HepG2 (cell line): ENCODE results near the gene RHBG. TPM values are rescaled to one million over a fixed set of nuclear protein-coding genes. Genes with fewer than 3 reads are reported as not detected.

ENCODE experiments used
- ATAC-seq: fragments of 200-7000 bp; cut with Tn5 transposase; 3 replicates; pipeline ENCODE4 v1.9.1; 2020; ENCODE audit warnings: mild to moderate bottlenecking, moderate library complexity
- BruUV-seq: library from RNA; stranded (reverse); fragments of 400-500 nt; replicated peaks from 2 replicates; lab custom pipeline; 2021; lab: Mats Ljungman, UMichigan
- CTCF ChIA-PET: fragments of 300-600 bp; formaldehyde crosslinking; extraction: SDS; loops from one replicate; lab custom pipeline; 2021; ENCODE audit warnings: low total read pairs, inconsistent platforms, low intra/inter-chr PET ratio; lab: Yijun Ruan, JAX
- POLR2A ChIA-PET: fragments of 350-600 bp; sonication (Branson Sonifier 250); formaldehyde crosslinking; loops from one replicate; lab custom pipeline; 2020; ENCODE audit warnings: antibody characterized with exemption, inconsistent platforms; lab: Yijun Ruan, JAX
- DNase-seq: peaks from one replicate; pipeline ENCODE4 v3.0.0-alpha.2; 2015; ENCODE audit warnings: low spot score
- FAIRE-seq: peaks from 3 replicates; lab custom pipeline; 2011; peaks lifted over from hg19 to GRCh38; lab: Jason Lieb, UNC
- H2AFZ ChIP-seq: one replicate; pipeline ENCODE4 v1.6.1; 2011; ENCODE audit warnings: low read length, inconsistent platforms
- H3K27ac ChIP-seq: fragments of 300-600 bp; 3 replicates; pipeline ENCODE4 v1.8.0; 2011; ENCODE audit warnings: mixed run types, mild to moderate bottlenecking, mixed read lengths, low read length, inconsistent platforms; ENCODE audit not compliant: insufficient read depth; ENCODE audit errors: extremely low read length
- H3K27me3 ChIP-seq, 2 experiments: fragments of 200-600 bp in 1 of 2; 2 replicates in 1 of 2; 3 replicates in 1 of 2; pipeline versions ENCODE4 v1.6.0 to v1.8.0; 2011; ENCODE audit warnings: low read length in 2 of 2, mild to moderate bottlenecking in 2 of 2, moderate library complexity in 2 of 2, inconsistent platforms in 1 of 2; ENCODE audit not compliant: insufficient read depth in 2 of 2, control insufficient read depth in 1 of 2
- H3K36me3 ChIP-seq, 2 experiments: fragments of 200-600 bp in 1 of 2; replicated peaks in 1 of 2; 2 replicates in 1 of 2; 3 replicates in 1 of 2; pipeline versions ENCODE4 v1.5.1 to v1.8.0; 2011; ENCODE audit warnings: low read length in 2 of 2, inconsistent platforms in 1 of 2; ENCODE audit not compliant: insufficient read depth in 2 of 2, control insufficient read depth in 1 of 2
- H3K4me1 ChIP-seq: 2 replicates; pipeline ENCODE4 v1.5.1; 2012; ENCODE audit warnings: low read length, inconsistent platforms; ENCODE audit not compliant: insufficient read depth
- H3K4me2 ChIP-seq: 2 replicates; pipeline ENCODE4 v1.6.0; 2011; ENCODE audit warnings: low read depth, low read length, inconsistent platforms
- H3K4me3 ChIP-seq, 3 experiments: fragments of 200-600 bp in 1 of 3; sonication (generic), shearing (Covaris generic) in 1 of 3; replicated peaks in 1 of 3; 2 replicates each; pipeline ENCODE4 v1.5.1; 2011 to 2016; ENCODE audit warnings: low read length in 3 of 3, inconsistent platforms in 2 of 3, low read depth in 2 of 3, mild to moderate bottlenecking in 2 of 3, control low read depth in 1 of 3, mixed read lengths in 1 of 3; ENCODE audit not compliant: insufficient read depth in 1 of 3
- H3K79me2 ChIP-seq: one replicate; pipeline ENCODE4 v1.6.1; 2011; ENCODE audit warnings: low read length, inconsistent platforms; ENCODE audit not compliant: insufficient read depth
- H3K9ac ChIP-seq: 2 replicates; pipeline ENCODE4 v1.6.0; 2011; ENCODE audit warnings: mild to moderate bottlenecking, low read depth, low read length, inconsistent platforms; ENCODE audit not compliant: insufficient read depth
- H3K9me3 ChIP-seq: 2 replicates; pipeline ENCODE4 v1.5.1; 2012; ENCODE audit warnings: mild to moderate bottlenecking, low read length
- H4K20me1 ChIP-seq: 2 replicates; pipeline ENCODE4 v1.6.0; 2011; ENCODE audit warnings: inconsistent platforms, mild to moderate bottlenecking, low read length, moderate library complexity; ENCODE audit not compliant: insufficient read depth
- RXRA ChIP-seq: sonication (generic); formaldehyde crosslinking; IDR thresholded peaks from 2 replicates; pipeline ENCODE4 v1.5.1; 2020; ENCODE audit warnings: missing genetic modification reagents
- ZKSCAN5 ChIP-seq: sonication (generic); formaldehyde crosslinking; IDR thresholded peaks from 2 replicates; pipeline ENCODE4 v1.5.1; 2020; ENCODE audit warnings: mild to moderate bottlenecking, missing genetic modification reagents
- ZNF562 ChIP-seq: sonication (generic); formaldehyde crosslinking; IDR thresholded peaks from 2 replicates; pipeline ENCODE4 v1.8.0; 2022; ENCODE audit warnings: missing genetic modification reagents, borderline replicate concordance
- WGBS: methylation state at CpG from one replicate; pipeline ENCODE4 v1.1.6; 2017; ENCODE audit warnings: low lambda C conversion rate; 5-methylcytosine and 5-hydroxymethylcytosine counted together
- in situ Hi-C: cut with HindIII; loops from 2 replicates; pipeline ENCODE4 v1.10.0; 2017; ENCODE audit warnings: low pct_unique_long_range_greater_than_20kb; ENCODE audit not compliant: extremely low pct_ligation_motif_present
- intact Hi-C: fragments of 100-400 bp; cut with micrococcal nuclease; formaldehyde crosslinking; loops from one replicate; pipeline ENCODE4 v1.10.0; 2022; ENCODE audit not compliant: unreplicated experiment
- polyA plus RNA-seq, 8 experiments: library from polyadenylated mRNA; depleted of rRNA in 3 of 8; stranded (reverse) in 7 of 8; unstranded in 1 of 8; fragments of >200 nt; fragmentation: Illumina TruSeq in 4 of 8; extraction: Trizol in 4 of 8; gene quantifications; 2 replicates each; pipeline versions ENCODE4 v1.2.1 to v1.2.3, GENCODE V29; 2011 to 2016; ENCODE audit warnings: low read depth in 4 of 8, missing spikeins in 1 of 8, mixed read lengths in 1 of 8; ENCODE audit not compliant: insufficient read depth in 1 of 8
- total RNA-seq, 5 experiments: library from RNA; depleted of rRNA; stranded (reverse); fragments of >200 nt; fragmentation: Illumina TruSeq; extraction: Trizol; gene quantifications; 2 replicates each; pipeline ENCODE4 v1.2.3, GENCODE V29; 2016; ENCODE audit warnings: low read depth in 1 of 5
- TF ChIP-seq, protein P1 (sequence below): sonication (generic); formaldehyde crosslinking; IDR thresholded peaks from 2 replicates; pipeline ENCODE4 v1.4.0; 2020; ENCODE audit warnings: missing genetic modification reagents
- TF ChIP-seq, protein P2 (sequence below): sonication (generic); formaldehyde crosslinking; IDR thresholded peaks from 2 replicates; pipeline ENCODE4 v1.9.0; 2021; ENCODE audit warnings: missing genetic modification reagents, borderline replicate concordance
- TF ChIP-seq, protein P3 (sequence below): sonication (generic); formaldehyde crosslinking; IDR thresholded peaks from 2 replicates; pipeline ENCODE4 v1.4.0; 2020; ENCODE audit warnings: missing genetic modification reagents, borderline replicate concordance
- TF ChIP-seq, protein P4 (sequence below), 2 experiments: sonication (generic) in 1 of 2; formaldehyde crosslinking in 1 of 2; IDR thresholded peaks; 2 replicates each; pipeline versions ENCODE4 v1.4.0 to v1.6.1; 2018 to 2020; ENCODE audit warnings: missing genetic modification reagents in 2 of 2, borderline replicate concordance in 1 of 2, low read depth in 1 of 2, mild to moderate bottlenecking in 1 of 2, missing biosample characterization in 1 of 2
- TF ChIP-seq, protein P5 (sequence below): sonication (generic); formaldehyde crosslinking; IDR thresholded peaks from 2 replicates; pipeline ENCODE4 v1.4.0; 2020; ENCODE audit warnings: missing genetic modification reagents
- TF ChIP-seq, protein P6 (sequence below), 2 experiments: sonication (generic) in 1 of 2; formaldehyde crosslinking in 1 of 2; IDR thresholded peaks; 2 replicates each; pipeline versions ENCODE4 v1.5.1 to v1.6.1; 2011 to 2020; ENCODE audit warnings: borderline replicate concordance in 1 of 2, low read depth in 1 of 2, low read length in 1 of 2, mild to moderate bottlenecking in 1 of 2, missing genetic modification reagents in 1 of 2, moderate library complexity in 1 of 2

RHBG gene
- total and polyA plus RNA-seq, 2 of the 13 experiments (the other 11 are each of a cell fraction or from before 2014, with no cell fraction given), result 61.8 to 73.5 TPM

DNA sequence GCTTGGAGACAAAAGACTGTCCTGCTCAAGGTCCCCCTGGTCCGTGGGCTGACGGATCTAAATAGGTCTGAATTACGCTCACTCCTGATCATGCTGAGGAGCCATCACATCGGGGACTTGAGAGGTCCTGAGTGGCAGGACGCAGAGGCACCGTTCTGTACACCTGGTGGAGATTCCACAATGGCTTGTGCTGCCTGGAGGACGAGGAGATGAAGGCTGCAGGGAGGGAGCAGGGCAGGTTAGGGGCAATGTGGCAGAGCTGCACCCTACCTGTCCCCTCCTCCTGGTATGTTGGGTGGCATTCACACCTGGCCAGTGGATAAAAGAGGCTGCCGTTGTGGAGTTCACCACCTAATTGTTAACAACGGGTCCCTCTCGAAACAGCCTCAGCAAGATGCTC, 38.7 kb downstream of the RHBG start (continued):
- TF ChIP-seq RXRA (CRISPR knock-in tag), result no peak
- TF ChIP-seq, protein P1, sequence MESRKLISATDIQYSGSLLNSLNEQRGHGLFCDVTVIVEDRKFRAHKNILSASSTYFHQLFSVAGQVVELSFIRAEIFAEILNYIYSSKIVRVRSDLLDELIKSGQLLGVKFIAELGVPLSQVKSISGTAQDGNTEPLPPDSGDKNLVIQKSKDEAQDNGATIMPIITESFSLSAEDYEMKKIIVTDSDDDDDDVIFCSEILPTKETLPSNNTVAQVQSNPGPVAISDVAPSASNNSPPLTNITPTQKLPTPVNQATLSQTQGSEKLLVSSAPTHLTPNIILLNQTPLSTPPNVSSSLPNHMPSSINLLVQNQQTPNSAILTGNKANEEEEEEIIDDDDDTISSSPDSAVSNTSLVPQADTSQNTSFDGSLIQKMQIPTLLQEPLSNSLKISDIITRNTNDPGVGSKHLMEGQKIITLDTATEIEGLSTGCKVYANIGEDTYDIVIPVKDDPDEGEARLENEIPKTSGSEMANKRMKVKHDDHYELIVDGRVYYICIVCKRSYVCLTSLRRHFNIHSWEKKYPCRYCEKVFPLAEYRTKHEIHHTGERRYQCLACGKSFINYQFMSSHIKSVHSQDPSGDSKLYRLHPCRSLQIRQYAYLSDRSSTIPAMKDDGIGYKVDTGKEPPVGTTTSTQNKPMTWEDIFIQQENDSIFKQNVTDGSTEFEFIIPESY (CRISPR knock-in tag), result no peak
- TF ChIP-seq, protein P2, sequence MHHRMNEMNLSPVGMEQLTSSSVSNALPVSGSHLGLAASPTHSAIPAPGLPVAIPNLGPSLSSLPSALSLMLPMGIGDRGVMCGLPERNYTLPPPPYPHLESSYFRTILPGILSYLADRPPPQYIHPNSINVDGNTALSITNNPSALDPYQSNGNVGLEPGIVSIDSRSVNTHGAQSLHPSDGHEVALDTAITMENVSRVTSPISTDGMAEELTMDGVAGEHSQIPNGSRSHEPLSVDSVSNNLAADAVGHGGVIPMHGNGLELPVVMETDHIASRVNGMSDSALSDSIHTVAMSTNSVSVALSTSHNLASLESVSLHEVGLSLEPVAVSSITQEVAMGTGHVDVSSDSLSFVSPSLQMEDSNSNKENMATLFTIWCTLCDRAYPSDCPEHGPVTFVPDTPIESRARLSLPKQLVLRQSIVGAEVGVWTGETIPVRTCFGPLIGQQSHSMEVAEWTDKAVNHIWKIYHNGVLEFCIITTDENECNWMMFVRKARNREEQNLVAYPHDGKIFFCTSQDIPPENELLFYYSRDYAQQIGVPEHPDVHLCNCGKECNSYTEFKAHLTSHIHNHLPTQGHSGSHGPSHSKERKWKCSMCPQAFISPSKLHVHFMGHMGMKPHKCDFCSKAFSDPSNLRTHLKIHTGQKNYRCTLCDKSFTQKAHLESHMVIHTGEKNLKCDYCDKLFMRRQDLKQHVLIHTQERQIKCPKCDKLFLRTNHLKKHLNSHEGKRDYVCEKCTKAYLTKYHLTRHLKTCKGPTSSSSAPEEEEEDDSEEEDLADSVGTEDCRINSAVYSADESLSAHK, result no peak

DNA sequence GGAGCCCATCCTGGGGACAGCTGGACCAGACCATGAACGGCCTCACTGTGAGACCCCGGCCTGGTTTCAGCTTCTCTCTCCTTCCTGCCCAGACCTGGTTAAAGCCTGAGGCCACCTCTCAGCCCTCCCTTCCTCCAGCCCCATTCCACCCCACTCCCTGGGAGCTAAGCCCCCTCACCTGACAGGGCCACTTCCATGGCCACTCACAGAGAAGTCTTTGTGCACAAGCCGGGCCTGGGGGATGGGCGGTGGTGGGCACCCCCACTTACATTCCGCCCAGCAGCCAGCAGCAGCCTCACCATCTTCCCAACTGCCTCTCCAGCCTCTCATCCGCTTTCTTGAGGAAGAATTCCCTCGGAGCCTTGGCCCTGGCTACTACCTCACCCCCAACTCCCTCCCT, 40.4 kb downstream of the RHBG start:
- no TSS peak for BruUV-seq
- Histone ChIP-seq H3K9me3 (no peaks in the 10 kb centered on the region), H3K27ac (no peak overlapping the region), H3K4me1 (no peaks in the 10 kb centered on the region), H3K9ac (no peak overlapping the region), H2AFZ (no peak overlapping the region), H3K4me3 (no peak overlapping the region), H3K36me3 (no peaks in the 10 kb centered on the region), H3K4me2 (no peak overlapping the region), H3K79me2 (no peaks in the 10 kb centered on the region), H4K20me1 (no peaks in the 10 kb centered on the region), H3K27me3 (peaks cover 10 to 68% of the 10 kb centered on the region in 2 experiments; a peak in 4 of 5 replicates)
- CTCF ChIA-PET, result no interaction called here
- 0% methylated on average over 5 of the region's 7 CpGs for WGBS
- intact Hi-C loops (no loop called here), in situ Hi-C loops (no loop called here)
- DNase-seq (no peak), FAIRE-seq (no peak), ATAC-seq (no peak)
- POLR2A ChIA-PET, result no interaction called here
- TF ChIP-seq ZNF562 (CRISPR knock-in tag) (no peak), ZKSCAN5 (CRISPR knock-in tag) (no peak)
- TF ChIP-seq, protein P3, sequence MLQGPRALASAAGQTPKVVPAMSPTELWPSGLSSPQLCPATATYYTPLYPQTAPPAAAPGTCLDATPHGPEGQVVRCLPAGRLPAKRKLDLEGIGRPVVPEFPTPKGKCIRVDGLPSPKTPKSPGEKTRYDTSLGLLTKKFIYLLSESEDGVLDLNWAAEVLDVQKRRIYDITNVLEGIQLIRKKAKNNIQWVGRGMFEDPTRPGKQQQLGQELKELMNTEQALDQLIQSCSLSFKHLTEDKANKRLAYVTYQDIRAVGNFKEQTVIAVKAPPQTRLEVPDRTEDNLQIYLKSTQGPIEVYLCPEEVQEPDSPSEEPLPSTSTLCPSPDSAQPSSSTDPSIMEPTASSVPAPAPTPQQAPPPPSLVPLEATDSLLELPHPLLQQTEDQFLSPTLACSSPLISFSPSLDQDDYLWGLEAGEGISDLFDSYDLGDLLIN (CRISPR knock-in tag), result no peak
- TF ChIP-seq, protein P4, sequence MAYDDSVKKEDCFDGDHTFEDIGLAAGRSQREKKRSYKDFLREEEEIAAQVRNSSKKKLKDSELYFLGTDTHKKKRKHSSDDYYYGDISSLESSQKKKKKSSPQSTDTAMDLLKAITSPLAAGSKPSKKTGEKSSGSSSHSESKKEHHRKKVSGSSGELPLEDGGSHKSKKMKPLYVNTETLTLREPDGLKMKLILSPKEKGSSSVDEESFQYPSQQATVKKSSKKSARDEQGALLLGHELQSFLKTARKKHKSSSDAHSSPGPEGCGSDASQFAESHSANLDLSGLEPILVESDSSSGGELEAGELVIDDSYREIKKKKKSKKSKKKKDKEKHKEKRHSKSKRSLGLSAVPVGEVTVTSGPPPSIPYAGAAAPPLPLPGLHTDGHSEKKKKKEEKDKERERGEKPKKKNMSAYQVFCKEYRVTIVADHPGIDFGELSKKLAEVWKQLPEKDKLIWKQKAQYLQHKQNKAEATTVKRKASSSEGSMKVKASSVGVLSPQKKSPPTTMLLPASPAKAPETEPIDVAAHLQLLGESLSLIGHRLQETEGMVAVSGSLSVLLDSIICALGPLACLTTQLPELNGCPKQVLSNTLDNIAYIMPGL (CRISPR knock-in tag; IDR thresholded peaks at IDR 0.05; ENCODE audit: borderline replicate concordance in 1 of 2, low read depth in 1 of 2), result no peak
- TF ChIP-seq, protein P5, sequence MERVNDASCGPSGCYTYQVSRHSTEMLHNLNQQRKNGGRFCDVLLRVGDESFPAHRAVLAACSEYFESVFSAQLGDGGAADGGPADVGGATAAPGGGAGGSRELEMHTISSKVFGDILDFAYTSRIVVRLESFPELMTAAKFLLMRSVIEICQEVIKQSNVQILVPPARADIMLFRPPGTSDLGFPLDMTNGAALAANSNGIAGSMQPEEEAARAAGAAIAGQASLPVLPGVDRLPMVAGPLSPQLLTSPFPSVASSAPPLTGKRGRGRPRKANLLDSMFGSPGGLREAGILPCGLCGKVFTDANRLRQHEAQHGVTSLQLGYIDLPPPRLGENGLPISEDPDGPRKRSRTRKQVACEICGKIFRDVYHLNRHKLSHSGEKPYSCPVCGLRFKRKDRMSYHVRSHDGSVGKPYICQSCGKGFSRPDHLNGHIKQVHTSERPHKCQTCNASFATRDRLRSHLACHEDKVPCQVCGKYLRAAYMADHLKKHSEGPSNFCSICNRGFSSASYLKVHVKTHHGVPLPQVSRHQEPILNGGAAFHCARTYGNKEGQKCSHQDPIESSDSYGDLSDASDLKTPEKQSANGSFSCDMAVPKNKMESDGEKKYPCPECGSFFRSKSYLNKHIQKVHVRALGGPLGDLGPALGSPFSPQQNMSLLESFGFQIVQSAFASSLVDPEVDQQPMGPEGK (CRISPR knock-in tag), result no peak
- TF ChIP-seq, protein P6, sequence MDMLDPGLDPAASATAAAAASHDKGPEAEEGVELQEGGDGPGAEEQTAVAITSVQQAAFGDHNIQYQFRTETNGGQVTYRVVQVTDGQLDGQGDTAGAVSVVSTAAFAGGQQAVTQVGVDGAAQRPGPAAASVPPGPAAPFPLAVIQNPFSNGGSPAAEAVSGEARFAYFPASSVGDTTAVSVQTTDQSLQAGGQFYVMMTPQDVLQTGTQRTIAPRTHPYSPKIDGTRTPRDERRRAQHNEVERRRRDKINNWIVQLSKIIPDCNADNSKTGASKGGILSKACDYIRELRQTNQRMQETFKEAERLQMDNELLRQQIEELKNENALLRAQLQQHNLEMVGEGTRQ (IDR thresholded peaks at IDR 0.05; ENCODE audit: low read depth, low read length), result no peak
- TF ChIP-seq, protein P6 (CRISPR knock-in tag; IDR thresholded peaks at IDR 0.05; ENCODE audit: borderline replicate concordance), result no peak
